Measurements from ENCODE around the gene SLC23A3.

Gene SLC23A3

GRCh38 chr2:219176818-219177551 lies 7.2 kb upstream of the SLC23A3 start, which contains the start of gene CNPPD1:
Gene CNPPD1 (minus strand): TSS chr2:219176925. CDS start chr2:219176828, 97 bp downstream.
- TF ChIP-seq TAF1 (IDR thresholded peaks at IDR 0.05; ENCODE audit: low read depth), result peak; percentile 67; the same call in 1 of the 2 replicates
- TF ChIP-seq MAX (IDR thresholded peaks at IDR 0.05), result peak; percentile 88
- TF ChIP-seq FOXM1 (IDR thresholded peaks at IDR 0.05; ENCODE audit: borderline replicate concordance, low read depth), result no peak
- TF ChIP-seq EGR1 (IDR thresholded peaks at IDR 0.05), result no peak
- no peak for TF ChIP-seq CEBPB (IDR thresholded peaks at IDR 0.05)
- no peak for TF ChIP-seq REST (IDR thresholded peaks at IDR 0.05; ENCODE audit: low read depth)
- 0 out of 2 replicates have a peak, but pooled peaks have one; percentile 15 for TF ChIP-seq TCF12 (IDR thresholded peaks at IDR 0.05; ENCODE audit: low read depth)
- TF ChIP-seq USF1 (IDR thresholded peaks at IDR 0.05), result peak; percentile 1; the same call in 1 of the 2 replicates

GRCh38 chr2:219175928-219176817 lies 6.3 kb upstream of the SLC23A3 start:
- TF ChIP-seq REST (IDR thresholded peaks at IDR 0.05; ENCODE audit: low read depth) (no peak), TEAD4 (IDR thresholded peaks at IDR 0.05) (0 out of 2 replicates have a peak, but pooled peaks have one; percentile 11), ZBTB7A (IDR thresholded peaks at IDR 0.05; ENCODE audit: low read depth) (peak; percentile 99), USF1 (IDR thresholded peaks at IDR 0.05) (peak; percentile 16; the same call in 1 of the 2 replicates)

GRCh38 chr2:219175486-219175885 lies 5.7 kb upstream of the SLC23A3 start:
- TF ChIP-seq TEAD4 (IDR thresholded peaks at IDR 0.05), result no peak
- no peak for TF ChIP-seq RAD21 (IDR thresholded peaks at IDR 0.05; ENCODE audit: low read depth)
- TF ChIP-seq USF1 (IDR thresholded peaks at IDR 0.05), result no peak
- TF ChIP-seq CREB1 (IDR thresholded peaks at IDR 0.05; ENCODE audit: low read depth), result no peak
- TF ChIP-seq MAX (IDR thresholded peaks at IDR 0.05), result no peak
- TF ChIP-seq REST (IDR thresholded peaks at IDR 0.05; ENCODE audit: low read depth), result no peak
- no peak for TF ChIP-seq TAF1 (IDR thresholded peaks at IDR 0.05; ENCODE audit: low read depth)
- no peak for TF ChIP-seq NFIC (IDR thresholded peaks at IDR 0.05)
- TF ChIP-seq FOXM1 (IDR thresholded peaks at IDR 0.05; ENCODE audit: borderline replicate concordance, low read depth), result no peak
- TF ChIP-seq TCF12 (IDR thresholded peaks at IDR 0.05; ENCODE audit: low read depth), result no peak

GRCh38 chr2:219174801-219175200 lies 5.0 kb upstream of the SLC23A3 start:
- TF ChIP-seq REST (IDR thresholded peaks at IDR 0.05; ENCODE audit: low read depth) (no peak), YY1 (IDR thresholded peaks at IDR 0.05; ENCODE audit: low read depth) (no peak), RAD21 (IDR thresholded peaks at IDR 0.05; ENCODE audit: low read depth) (no peak), FOXM1 (IDR thresholded peaks at IDR 0.05; ENCODE audit: borderline replicate concordance, low read depth) (no peak), CREB1 (IDR thresholded peaks at IDR 0.05; ENCODE audit: low read depth) (no peak), ZBTB7A (IDR thresholded peaks at IDR 0.05; ENCODE audit: low read depth) (no peak), TAF1 (IDR thresholded peaks at IDR 0.05; ENCODE audit: low read depth) (no peak), NFIC (IDR thresholded peaks at IDR 0.05) (no peak), USF1 (IDR thresholded peaks at IDR 0.05) (no peak), EGR1 (IDR thresholded peaks at IDR 0.05) (no peak), MAX (IDR thresholded peaks at IDR 0.05) (no peak), TCF12 (IDR thresholded peaks at IDR 0.05; ENCODE audit: low read depth) (no peak), CEBPB (IDR thresholded peaks at IDR 0.05) (no peak), EP300 (IDR thresholded peaks at IDR 0.05; ENCODE audit: borderline replicate concordance) (no peak)

All from Ishikawa (cell line).